Measurements from ENCODE around the gene CXCR6.
A peak's percentile ranks its signal among the peaks of the same experiment; 100 is the strongest.
"Not testable (repeated sequence)": the region's sequence is repeated elsewhere in the genome, so short reads cannot be mapped to it uniquely, and the experiment has no call there.

Gene CXCR6

DNA sequence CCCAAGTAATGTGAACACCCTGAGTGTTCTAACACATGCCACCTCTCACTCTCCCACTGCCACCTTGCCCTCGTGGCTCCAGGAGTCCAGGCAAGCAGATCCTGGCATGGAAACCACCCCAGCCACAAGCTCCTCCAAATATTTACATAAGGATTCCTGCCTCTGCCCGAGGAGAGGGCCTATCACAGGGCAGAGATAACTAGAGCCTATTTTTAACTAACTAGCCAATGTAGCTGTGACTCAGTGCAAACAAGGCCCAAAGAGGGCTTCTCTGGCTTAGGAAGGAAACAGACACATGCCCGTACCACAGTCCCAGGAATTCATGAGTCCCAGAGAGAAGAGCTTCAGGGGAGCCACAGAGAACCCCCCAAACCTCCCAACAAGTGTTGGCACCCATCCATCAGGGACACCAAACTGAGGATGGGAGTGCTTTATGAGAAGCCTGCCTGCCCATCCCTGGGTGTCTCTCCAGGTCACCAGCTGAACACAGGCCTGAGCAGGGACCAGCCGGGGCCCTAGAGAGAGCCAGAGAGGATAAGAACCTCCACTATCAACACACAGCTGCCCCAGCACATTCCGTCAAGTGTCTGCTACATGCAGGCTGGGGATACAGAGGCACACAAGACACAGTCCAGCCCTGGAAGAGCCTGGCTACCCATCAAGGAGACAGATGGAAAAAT, 43.2 kb downstream of the CXCR6 start:
- DNase-seq (ENCODE audit: low read depth in 3 of 3, low spot score in 1 of 3): no peak

GRCh38 chr3:45987368-45988291, 44.4 kb downstream of the CXCR6 start:
- no peak for DNase-seq (ENCODE audit: low read depth in 3 of 3, low spot score in 1 of 3)

DNA sequence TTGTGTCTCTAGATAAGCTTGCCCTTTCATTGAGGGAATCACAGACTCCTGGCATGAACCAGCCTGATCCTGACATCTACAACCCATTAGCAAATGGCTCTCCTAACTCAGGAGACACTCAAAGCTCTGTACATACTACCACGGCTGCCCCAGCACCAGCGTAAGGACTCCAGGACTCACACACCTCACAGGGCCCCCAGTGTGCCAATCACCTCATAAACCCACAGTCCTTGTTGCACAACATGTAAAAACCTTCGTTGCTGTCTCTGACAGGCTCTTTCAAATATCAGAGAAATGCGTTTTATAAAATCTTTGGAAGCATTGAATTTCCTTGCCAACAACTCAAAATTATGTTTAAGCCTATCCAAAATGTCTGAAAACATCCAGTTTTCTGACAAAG, 45.1 kb downstream of the CXCR6 start:
- DNase-seq (ENCODE audit: low read depth in 3 of 3, low spot score in 1 of 3): no peak

- no peak for DNase-seq (ENCODE audit: low read depth in 3 of 3, low spot score in 1 of 3)
These were observed 45.5 kb downstream of the CXCR6 start for GRCh38 chr3:45988804-45989203.

DNA sequence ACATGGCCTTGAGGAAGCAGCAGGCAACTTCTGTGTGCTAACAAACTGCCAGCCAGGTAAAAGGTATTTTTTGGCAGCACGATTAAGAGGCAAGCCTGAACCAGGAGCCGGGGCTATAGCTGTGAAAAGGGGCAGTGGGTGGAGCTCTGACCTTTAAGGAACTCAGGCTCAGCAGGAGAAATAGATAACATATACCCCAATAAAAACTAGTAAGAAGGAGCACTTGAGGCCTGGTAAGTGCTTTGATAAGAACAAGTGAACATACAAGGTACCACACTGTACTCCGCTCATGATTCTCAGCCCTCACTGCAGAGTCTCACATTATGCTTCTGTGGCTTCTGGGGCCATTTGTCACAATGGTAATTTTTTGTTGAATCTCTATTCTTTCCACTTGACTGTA, 46.9 kb downstream of the CXCR6 start:
- DNase-seq (ENCODE audit: low read depth in 3 of 3, low spot score in 1 of 3): no peak

DNA sequence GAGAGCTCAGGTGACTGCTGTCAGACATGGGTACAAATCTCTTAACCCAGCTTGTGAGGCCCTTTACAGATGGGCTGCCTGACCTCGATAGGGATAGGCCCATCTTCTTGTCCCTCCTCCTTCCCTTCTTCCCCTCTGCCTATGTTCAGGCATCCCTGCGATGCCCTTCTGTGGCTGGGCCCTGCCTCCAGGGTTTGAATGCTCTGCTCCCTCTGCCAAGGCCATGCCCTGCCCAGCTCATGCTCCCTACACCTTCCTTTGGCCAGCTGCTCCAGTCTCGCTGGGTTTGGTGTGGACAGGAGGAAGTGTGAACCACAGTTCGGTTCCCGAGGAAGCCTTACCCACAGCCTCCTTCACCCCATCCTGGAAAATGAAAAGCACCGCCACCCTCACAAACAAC, 48.1 kb downstream of the CXCR6 start:
- no peak for DNase-seq (ENCODE audit: low read depth in 3 of 3, low spot score in 1 of 3)

DNA sequence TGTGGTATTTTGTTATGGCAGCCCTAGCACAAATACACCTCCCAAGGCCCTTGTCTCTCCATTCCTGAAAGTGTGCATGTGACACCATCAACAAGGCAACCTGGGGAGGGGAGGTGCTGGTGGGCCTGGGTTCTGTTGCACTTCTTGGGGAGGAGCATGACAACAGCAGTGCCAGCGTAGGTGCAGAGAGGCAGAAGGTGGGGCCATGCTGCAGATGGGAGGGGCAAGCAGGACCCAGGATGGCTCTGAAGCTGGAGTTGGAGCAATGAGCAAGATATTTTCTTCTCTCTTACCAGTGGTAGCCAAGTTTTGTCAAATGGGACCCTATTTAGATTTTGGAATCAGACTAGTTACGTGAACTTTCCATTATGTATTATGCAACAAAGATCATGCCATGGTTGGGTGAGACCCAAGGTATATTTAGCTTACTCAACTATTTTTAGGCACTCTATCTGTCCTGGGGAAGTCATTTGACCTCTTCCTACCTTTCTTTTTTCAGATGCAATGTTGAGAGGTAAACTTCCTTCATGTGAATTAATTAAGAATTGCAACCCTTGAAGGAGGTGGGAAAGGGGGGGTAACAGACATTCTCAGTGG, 49.0 kb downstream of the CXCR6 start:
- DNase-seq (ENCODE audit: low read depth in 3 of 3, low spot score in 1 of 3): no peak

DNA sequence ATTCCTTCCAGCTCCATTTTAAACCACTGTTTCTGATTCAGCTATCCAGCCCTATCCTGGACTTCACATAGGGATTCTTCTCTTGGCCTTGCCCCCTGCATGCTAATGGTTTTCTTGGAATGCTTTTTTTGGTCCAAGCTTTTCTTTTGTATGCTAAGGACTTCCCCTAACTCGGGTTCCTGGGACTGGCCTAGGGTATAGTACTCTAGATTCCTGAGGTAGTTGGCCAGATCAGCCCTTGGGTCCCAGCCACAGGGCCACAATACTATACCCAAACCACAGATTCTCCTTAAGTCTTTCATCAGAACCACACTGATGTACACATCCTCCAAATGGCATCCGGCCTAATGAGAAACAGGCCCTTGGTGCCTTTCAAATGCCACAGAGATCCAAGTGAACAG, 49.6 kb downstream of the CXCR6 start:
- DNase-seq (ENCODE audit: low read depth in 3 of 3, low spot score in 1 of 3): no peak

- peak in 1 of 3 donors; percentile 3 for DNase-seq (ENCODE audit: low read depth in 3 of 3, low spot score in 1 of 3)
These were observed 50.3 kb downstream of the CXCR6 start for GRCh38 chr3:45993421-45994027.

GRCh38 chr3:45994419-45995235, 51.4 kb downstream of the CXCR6 start:
- DNase-seq (ENCODE audit: low read depth in 3 of 3, low spot score in 1 of 3): peak in 2 of 3 donors; percentile 3 to 10

DNA sequence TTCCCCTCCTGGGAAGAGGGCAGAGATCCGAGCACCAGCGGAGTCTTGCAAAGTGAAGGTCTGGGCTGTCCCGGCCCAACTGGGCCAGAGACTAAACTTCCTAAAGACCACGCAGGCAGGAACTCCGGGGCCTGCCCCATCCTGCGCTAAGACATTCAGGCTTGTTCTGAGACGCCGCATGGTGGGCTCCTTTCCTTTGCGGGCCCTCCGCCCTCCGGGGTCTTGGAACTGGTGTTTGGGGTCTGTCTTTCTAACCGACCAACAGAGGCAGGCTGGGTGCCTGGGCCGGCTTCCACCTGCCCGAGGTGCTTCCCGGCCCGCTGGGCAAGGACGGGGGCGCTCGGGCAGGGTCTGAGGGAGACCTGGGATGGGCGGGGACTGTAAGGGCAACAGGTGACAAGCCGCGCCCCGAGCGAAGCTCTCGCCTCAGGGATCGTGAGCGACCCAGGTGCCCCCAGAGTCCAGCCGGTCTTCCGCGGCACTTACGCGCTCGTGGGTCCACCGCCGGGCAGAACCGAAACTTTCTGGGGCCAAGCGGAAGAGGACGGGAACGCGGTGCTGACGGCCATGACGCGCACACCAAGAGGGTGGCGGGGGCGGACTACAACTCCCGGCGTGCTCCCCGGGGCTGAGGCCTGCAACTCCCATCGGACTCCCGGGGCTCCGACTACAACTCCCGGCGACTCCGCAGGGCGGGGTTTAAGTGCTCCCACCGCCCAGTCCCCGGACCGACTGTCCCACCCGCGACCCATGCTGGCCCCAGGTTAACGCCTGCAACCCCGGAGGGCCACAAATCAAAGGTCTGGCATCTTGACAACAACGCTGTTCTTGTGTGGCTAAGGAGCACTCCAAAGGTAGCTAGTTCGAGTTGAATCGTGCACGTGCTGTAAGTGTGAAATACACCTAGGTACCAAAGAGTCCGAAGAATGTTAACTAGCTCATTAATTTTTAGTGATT, 52.2 kb downstream of the CXCR6 start, which contains the start of gene FYCO1:
TSS of gene FYCO1 (minus strand) at position 589 of the 957 bp plus-strand sequence. CDS start 10,914 bp downstream, outside the sequence.
- peak; percentile 61 to 82 (median 65) for DNase-seq (ENCODE audit: low read depth in 3 of 3, low spot score in 1 of 3)

- not testable (repeated sequence) for DNase-seq (ENCODE audit: low read depth in 3 of 3, low spot score in 1 of 3)
These were observed 54.2 kb downstream of the CXCR6 start for GRCh38 chr3:45997499-45997898.

- no peak for DNase-seq (ENCODE audit: low read depth in 3 of 3, low spot score in 1 of 3)
These were observed 54.7 kb downstream of the CXCR6 start for GRCh38 chr3:45997942-45998341.

Measured in stimulated activated CD4-positive, alpha-beta T cell treated with anti-CD3 and anti-CD28 coated beads, TNF-alpha, amount 100 ng/mL, for 1 hour (primary cell).